ENCODE results near the gene CRYGS. TPM values are rescaled to one million over a fixed set of nuclear protein-coding genes. Genes with fewer than 3 reads are reported as not detected.

Gene CRYGS
- total RNA-seq, 2 experiments from 2014 or later, result 1.5 to 1.8 TPM

DNA sequence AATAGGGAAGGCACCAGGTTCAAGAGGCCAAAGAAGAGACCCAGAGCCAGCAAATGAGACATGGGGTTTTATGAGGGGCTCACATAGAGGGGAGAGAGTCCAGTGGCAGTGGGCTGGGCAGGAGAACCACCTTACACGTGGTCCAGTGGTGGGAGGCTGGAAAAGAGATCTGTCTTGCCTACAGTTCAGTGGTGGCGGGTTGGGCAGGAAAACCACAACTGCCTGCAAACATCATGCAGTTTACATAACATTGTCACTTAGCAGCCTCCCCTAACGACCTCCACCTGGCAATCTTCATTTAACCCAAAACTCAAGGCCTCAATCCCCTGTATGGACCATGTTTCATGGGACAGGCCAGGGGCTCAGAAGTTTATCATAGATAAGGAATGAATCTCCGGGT is 29.1 kb downstream of the CRYGS start:
- peak; percentile 59 for DNase-seq
- Mint-ChIP-seq H3K4me1 (ENCODE audit: low read depth) (peaks cover 85% of the 10 kb centered on the region), H3K9me3 (peaks cover 3% of the 10 kb centered on the region), H3K27me3 (ENCODE audit: low read depth) (no peaks in the 10 kb centered on the region), H3K4me3 (no peak overlapping the region), H3K36me3 (ENCODE audit: low read depth) (peaks cover 4% of the 10 kb centered on the region), H3K27ac (peak overlapping the region; percentile 78)
- intact Hi-C loops (cut with micrococcal nuclease), result no loop called here
- CTCF ChIA-PET, result interaction anchor here (0.6 kb wide), 1 partner anchor 26 kb away, joined by 3 read pairs; no protein-coding TSS in a partner anchor

DNA sequence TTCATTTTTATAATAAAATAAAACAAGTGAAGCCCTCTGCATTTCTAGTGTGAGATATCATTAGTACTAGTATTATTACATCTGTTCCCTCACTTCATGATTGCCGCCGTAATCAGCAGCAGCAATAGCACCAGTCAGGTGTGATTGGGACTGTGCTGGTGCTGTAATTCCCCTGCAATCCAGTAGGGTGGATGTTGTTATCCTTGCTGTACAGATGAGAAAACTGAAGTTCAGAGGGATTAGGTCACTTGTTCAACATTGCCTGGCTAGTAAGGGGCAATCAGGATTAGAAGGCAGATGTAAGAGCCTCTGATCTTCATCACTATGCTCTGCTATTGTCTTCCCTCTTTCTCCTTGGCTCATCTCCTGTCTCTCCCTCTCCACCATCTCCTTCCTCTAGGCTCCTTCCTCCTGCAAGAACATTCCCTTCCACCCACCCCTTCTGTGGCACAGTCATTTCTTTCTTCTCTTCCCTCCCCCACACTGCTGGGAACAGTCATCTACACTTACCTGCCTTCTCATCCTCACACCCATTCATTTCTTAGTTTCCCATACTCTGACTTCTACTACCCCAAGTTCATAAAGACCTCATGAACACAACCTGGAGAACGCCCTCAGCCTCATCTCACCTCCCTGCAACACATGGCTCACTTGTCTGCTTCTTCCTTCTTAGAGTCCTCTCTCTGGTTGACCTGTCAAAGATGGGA is 29.7 kb downstream of the CRYGS start:
- CTCF ChIA-PET, result interaction anchor here (1.3 to 1.4 kb wide), 2 partner anchors 19 to 23 kb away, joined by 3 to 5 read pairs; no protein-coding TSS in a partner anchor
- DNase-seq, result peak; percentile 71
- intact Hi-C loops (cut with micrococcal nuclease), result loop anchor here (1.0 kb wide), 4 partner anchors 20 to 254 kb away; no protein-coding TSS in a partner anchor
- peaks cover 79% of the 10 kb centered on the region for H3K4me1 Mint-ChIP-seq (ENCODE audit: low read depth)
- no peak overlapping the region for H3K4me3 Mint-ChIP-seq
- H3K36me3 Mint-ChIP-seq (ENCODE audit: low read depth), result peaks cover 4% of the 10 kb centered on the region
- peak overlapping the region; percentile 78 for H3K27ac Mint-ChIP-seq
- H3K9me3 Mint-ChIP-seq, result peaks cover 3% of the 10 kb centered on the region
- no peaks in the 10 kb centered on the region for H3K27me3 Mint-ChIP-seq (ENCODE audit: low read depth)

DNA sequence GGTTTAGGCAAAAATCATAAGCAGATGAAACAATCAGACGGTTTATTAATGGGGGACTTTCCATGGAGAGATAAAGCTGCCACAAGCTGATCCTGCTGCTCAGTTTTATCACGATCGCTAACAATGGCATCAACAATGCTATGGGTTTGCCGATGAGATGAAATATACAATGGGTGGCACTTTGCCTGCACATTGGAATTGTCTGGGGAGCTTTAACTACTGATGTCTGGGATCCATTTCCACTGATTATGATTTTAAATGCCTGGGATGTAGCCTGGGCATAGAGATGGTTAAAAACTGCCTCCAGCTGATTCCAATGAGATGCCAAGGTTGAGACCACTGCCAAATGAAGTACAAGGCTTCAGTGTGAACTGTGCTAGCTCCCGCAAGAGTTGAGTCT is 30.8 kb downstream of the CRYGS start:
- no peak for DNase-seq
- peaks cover 68% of the 10 kb centered on the region for H3K4me1 Mint-ChIP-seq (ENCODE audit: low read depth)
- no peaks in the 10 kb centered on the region for H3K27me3 Mint-ChIP-seq (ENCODE audit: low read depth)
- H3K4me3 Mint-ChIP-seq, result no peak overlapping the region
- CTCF ChIA-PET, result interaction anchor here (0.8 to 1.4 kb wide), 6 partner anchors 20 to 28 kb away, joined by 3 to 6 read pairs (median 3); no protein-coding TSS in a partner anchor
- H3K27ac Mint-ChIP-seq, result no peak overlapping the region
- H3K36me3 Mint-ChIP-seq (ENCODE audit: low read depth), result peaks cover 4% of the 10 kb centered on the region
- intact Hi-C loops (cut with micrococcal nuclease), result no loop called here
- peaks cover 3% of the 10 kb centered on the region for H3K9me3 Mint-ChIP-seq

DNA sequence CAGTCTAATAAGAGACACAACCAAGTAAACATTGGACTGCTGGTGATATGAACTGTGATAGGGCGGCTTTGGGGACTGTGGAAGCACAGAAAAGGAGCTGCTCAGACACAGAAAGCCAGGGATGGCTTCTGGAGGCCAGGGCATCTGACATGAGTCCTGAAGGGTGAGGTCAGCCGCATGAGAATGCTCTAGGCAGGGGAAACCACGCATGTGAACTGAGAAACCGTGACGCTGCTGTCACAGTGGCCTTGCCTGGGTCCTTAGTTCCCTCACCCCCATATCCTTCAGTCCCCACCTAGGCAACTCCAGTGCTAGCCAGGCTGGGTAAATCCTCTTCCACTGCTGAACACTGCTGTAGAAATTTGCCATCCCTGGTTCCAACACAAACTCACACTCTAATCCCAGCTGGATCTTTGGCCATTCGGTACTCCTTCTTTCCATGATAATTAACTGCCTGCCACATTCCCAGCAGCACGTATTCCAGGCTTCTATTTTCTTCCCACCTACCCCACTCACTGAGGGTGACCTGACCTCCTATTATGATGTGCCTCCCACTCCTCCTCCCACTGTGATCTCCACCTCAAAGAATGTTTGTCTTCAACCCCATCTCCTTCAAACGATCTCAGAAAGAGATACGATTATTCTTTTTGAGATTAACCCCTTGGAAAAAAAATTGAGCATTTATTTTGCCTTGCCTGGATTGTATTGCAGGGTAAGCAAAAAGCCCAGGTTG is 31.4 kb downstream of the CRYGS start:
- no peak for DNase-seq
- peaks cover 3% of the 10 kb centered on the region for H3K9me3 Mint-ChIP-seq
- no peak overlapping the region for H3K4me3 Mint-ChIP-seq
- no peak overlapping the region for H3K27ac Mint-ChIP-seq
- intact Hi-C loops (cut with micrococcal nuclease), result no loop called here
- peaks cover 4% of the 10 kb centered on the region for H3K36me3 Mint-ChIP-seq (ENCODE audit: low read depth)
- no peaks in the 10 kb centered on the region for H3K27me3 Mint-ChIP-seq (ENCODE audit: low read depth)
- peaks cover 62% of the 10 kb centered on the region for H3K4me1 Mint-ChIP-seq (ENCODE audit: low read depth)
- CTCF ChIA-PET, result interaction anchor here (0.6 to 1.9 kb wide), 8 partner anchors 20 to 302 kb away, joined by 3 to 6 read pairs (median 4); no protein-coding TSS in a partner anchor

DNA sequence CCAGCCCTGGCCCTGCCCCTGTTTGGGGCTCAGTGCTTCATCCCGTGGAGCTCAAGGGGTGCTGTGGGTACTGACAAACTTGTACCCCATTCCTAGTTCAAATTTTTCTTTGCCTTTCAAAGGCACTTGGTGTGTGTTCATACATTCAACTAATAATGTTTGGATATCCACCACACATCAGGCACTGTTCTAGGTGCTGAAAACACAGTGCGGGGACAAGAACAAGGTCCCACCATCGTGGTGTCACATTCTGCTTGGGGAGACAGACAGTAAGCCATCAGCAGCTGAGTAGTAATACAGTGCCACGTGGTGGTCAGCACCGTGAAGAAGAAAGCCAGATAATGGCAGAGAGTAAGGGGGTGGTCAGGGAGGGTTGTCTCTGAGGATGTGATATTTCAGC is 32.5 kb downstream of the CRYGS start:
- intact Hi-C loops (cut with micrococcal nuclease), result no loop called here
- no peak overlapping the region for H3K4me3 Mint-ChIP-seq
- peak overlapping the region; percentile 15 for H3K27ac Mint-ChIP-seq
- peaks cover 2% of the 10 kb centered on the region for H3K36me3 Mint-ChIP-seq (ENCODE audit: low read depth)
- H3K9me3 Mint-ChIP-seq, result peaks cover 2% of the 10 kb centered on the region
- no peaks in the 10 kb centered on the region for H3K27me3 Mint-ChIP-seq (ENCODE audit: low read depth)
- CTCF ChIA-PET, result interaction anchor here (1.9 to 2.4 kb wide), 2 partner anchors 23 to 29 kb away, joined by 4 to 11 read pairs; no protein-coding TSS in a partner anchor
- peaks cover 57% of the 10 kb centered on the region for H3K4me1 Mint-ChIP-seq (ENCODE audit: low read depth)
- no peak for DNase-seq

DNA sequence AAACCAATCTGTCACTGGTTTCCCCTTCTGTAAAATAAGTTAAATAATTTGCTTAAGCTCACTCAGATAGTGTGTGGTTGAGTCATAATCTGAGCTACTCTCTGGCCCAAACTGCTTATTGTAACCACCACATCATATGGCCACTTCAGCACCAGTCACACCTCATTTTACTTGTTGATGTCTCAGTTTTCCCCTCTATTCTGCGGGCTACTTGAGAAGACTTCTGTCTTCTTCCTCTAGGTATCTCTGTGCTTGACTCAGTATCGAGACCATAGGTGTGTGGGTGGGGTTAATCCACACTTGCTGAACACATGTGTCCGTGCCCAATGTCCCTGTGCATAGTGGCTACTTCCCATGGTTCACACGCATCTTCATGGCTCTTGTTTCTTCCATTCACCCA is 32.9 kb downstream of the CRYGS start:
- Mint-ChIP-seq H3K4me1 (ENCODE audit: low read depth) (peaks cover 55% of the 10 kb centered on the region), H3K4me3 (no peak overlapping the region), H3K36me3 (ENCODE audit: low read depth) (no peaks in the 10 kb centered on the region), H3K9me3 (no peaks in the 10 kb centered on the region), H3K27me3 (ENCODE audit: low read depth) (no peaks in the 10 kb centered on the region), H3K27ac (peak overlapping the region; percentile 15)
- intact Hi-C loops (cut with micrococcal nuclease), result no loop called here
- no peak for DNase-seq
- CTCF ChIA-PET, result interaction anchor here (0.6 to 2.4 kb wide), 3 partner anchors 23 to 1219 kb away, joined by 3 to 11 read pairs (median 4); no protein-coding TSS in a partner anchor

DNA sequence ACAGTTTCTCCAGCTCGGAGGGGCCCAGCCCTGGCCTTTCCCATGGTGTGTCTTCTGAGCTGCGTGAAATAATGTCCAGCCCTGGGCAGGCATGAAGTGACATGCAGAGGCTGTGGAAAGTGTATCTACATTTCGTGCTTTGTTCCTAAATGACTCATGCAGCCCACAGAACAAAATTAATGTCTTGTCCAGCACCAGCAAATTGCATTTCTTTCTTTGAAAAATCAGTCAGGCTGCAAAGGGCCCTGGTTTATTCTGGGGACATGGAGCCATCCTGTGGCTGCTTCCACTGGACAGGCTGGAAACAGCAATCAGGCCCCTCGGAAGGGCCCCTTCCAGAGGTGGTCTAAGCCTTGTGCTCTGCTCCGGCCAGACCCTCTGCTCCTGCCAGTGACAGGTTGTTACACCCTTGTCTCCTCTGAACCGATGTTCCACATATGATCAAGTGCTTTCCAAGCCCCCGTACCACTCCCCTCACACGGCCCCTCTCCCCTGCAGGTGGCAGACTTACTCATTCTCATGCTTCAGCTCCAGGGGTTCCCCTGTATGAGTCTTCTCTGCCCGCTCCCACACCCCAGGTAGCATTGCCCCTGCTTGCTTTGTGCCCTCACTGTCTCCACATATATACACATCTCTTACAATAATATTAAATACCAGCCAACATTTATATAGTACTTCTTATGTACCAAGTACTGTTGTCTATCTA is 33.7 kb downstream of the CRYGS start:
- Mint-ChIP-seq H3K9me3 (no peaks in the 10 kb centered on the region), H3K27ac (no peak overlapping the region), H3K27me3 (ENCODE audit: low read depth) (no peaks in the 10 kb centered on the region), H3K4me1 (ENCODE audit: low read depth) (peaks cover 48% of the 10 kb centered on the region), H3K4me3 (no peak overlapping the region), H3K36me3 (ENCODE audit: low read depth) (no peaks in the 10 kb centered on the region)
- CTCF ChIA-PET, result interaction anchor here (0.6 to 2.4 kb wide), 3 partner anchors 24 to 1218 kb away, joined by 3 to 11 read pairs (median 4); no protein-coding TSS in a partner anchor
- no peak for DNase-seq
- intact Hi-C loops (cut with micrococcal nuclease), result no loop called here

DNA sequence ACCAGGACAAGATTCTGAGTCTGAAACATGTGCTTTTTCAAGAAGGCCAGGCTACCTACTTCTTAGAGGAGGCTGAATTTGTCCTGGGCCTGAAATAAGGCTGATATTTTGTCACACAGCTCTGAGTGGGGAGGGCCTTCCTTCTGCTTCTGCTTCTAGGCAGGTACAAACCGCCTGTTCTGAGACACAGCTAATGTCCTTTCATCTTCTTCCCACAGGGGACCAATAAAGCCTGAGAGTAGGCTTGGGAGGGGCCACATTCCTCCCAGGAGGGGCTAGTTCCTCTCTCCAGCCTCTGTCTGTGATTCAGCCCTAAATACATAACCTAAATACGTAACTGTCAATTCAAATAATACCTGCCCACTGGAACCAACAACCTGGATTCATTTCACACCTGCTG is 34.8 kb downstream of the CRYGS start:
- no peak for DNase-seq
- intact Hi-C loops (cut with micrococcal nuclease), result no loop called here
- Mint-ChIP-seq H3K4me3 (no peak overlapping the region), H3K9me3 (no peaks in the 10 kb centered on the region), H3K27ac (no peak overlapping the region), H3K27me3 (ENCODE audit: low read depth) (no peaks in the 10 kb centered on the region), H3K4me1 (ENCODE audit: low read depth) (peaks cover 37% of the 10 kb centered on the region), H3K36me3 (ENCODE audit: low read depth) (no peaks in the 10 kb centered on the region)
- CTCF ChIA-PET, result interaction anchor here (0.8 kb wide), 1 partner anchor 27 kb away, joined by 3 read pairs; no protein-coding TSS in a partner anchor

DNA sequence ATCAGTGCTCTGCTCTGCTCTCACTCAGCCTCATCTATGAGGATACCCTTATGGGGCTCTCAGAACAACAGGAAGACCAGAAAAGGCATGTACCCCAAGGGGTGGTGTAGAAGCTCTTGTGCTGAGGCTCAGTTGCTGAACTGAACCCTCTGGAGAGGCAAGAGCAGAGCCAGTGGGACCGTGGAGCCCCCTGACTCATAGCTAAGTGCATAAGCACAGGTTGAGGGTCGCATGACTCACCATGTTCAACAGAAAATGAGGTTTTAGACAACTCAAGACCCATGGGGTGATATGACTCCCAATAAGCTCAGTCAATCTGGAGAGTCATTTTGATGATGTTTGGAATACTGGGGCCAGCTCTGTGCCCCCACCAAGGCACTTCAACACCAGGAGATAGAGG is 37.3 kb downstream of the CRYGS start:
- H3K4me1 Mint-ChIP-seq (ENCODE audit: low read depth), result peaks cover 34% of the 10 kb centered on the region
- H3K36me3 Mint-ChIP-seq (ENCODE audit: low read depth), result no peaks in the 10 kb centered on the region
- CTCF ChIA-PET, result interaction anchor here (0.6 to 1.3 kb wide), 4 partner anchors 12 to 633 kb away, joined by 3 to 4 read pairs (median 4); no protein-coding TSS in a partner anchor
- intact Hi-C loops (cut with micrococcal nuclease), result no loop called here
- DNase-seq, result peak; percentile 61
- H3K27me3 Mint-ChIP-seq (ENCODE audit: low read depth), result no peaks in the 10 kb centered on the region
- H3K27ac Mint-ChIP-seq, result no peak overlapping the region
- no peak overlapping the region for H3K4me3 Mint-ChIP-seq
- H3K9me3 Mint-ChIP-seq, result no peaks in the 10 kb centered on the region

DNA sequence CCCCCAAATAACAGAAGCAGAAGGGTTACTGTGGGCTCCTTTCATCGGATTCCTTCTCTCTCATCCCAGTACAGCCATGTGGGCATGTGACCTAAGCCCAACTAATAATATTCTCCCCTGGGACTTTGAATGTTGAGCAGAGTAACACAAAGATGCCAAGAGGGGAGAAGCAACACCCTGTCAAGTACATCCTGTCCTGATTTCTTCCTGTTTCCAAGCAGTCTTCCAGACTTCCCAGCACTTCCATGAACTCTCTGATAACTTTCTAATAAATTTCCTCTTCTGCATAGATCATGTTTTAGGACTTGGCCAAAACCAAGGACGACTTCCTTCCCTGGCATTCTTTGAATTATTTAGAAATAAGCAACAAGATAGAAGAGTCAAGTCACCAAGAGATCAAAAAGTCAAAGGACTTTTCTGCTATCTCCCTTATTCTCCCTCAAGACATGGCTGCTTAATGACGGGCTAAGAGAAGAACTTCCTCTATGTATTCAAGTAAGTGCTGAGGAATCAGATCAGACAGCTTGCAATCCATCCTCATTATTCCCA is 37.9 kb downstream of the CRYGS start:
- H3K9me3 Mint-ChIP-seq, result no peaks in the 10 kb centered on the region
- DNase-seq, result no peak
- H3K4me3 Mint-ChIP-seq, result no peak overlapping the region
- intact Hi-C loops (cut with micrococcal nuclease), result no loop called here
- H3K27me3 Mint-ChIP-seq (ENCODE audit: low read depth), result no peaks in the 10 kb centered on the region
- no peak overlapping the region for H3K27ac Mint-ChIP-seq
- CTCF ChIA-PET, result interaction anchor here (1.2 to 1.3 kb wide), 2 partner anchors 13 to 34 kb away, joined by 4 read pairs; no protein-coding TSS in a partner anchor
- H3K36me3 Mint-ChIP-seq (ENCODE audit: low read depth), result no peaks in the 10 kb centered on the region
- peaks cover 28% of the 10 kb centered on the region for H3K4me1 Mint-ChIP-seq (ENCODE audit: low read depth)

DNA sequence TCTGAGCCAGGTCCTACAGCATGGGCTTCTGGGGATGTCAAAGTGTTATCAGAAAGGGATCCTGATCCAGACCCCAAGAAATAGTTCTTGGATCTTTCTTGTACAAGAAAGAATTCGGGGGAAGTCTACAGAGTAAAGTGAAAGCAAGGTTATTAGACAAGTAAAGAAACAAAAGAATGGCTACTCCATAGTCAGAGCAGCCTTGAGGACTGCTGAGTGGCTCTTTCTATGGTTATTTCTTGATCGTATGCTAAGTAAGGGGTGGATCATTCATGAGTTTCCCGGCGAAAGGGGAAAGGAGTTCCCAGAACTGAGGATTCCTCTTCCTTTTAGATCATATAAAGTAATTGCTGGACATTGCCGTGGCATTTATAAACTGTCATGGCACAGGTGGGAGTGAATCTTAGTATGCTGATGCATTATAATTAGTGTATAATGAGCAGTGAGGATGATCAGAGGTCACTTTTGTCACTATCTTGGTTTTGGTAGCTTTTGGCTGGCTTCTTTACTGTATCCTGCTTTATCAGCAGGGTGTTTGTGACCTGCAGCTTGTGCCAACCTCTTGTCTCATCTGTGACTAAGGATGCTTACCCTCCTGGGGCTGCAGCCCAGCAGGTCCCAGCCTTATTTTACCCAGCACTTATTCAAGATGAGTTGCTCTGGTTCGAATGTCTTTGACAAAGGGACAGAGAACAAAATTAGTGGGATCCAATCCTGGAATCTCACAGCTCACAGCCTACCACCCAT is 41.0 kb downstream of the CRYGS start:
- Mint-ChIP-seq H3K36me3 (ENCODE audit: low read depth) (no peaks in the 10 kb centered on the region), H3K4me1 (ENCODE audit: low read depth) (peaks cover 17% of the 10 kb centered on the region), H3K4me3 (no peak overlapping the region), H3K9me3 (peaks cover 4% of the 10 kb centered on the region), H3K27ac (no peak overlapping the region), H3K27me3 (ENCODE audit: low read depth) (no peaks in the 10 kb centered on the region)
- no peak for DNase-seq
- CTCF ChIA-PET, result interaction anchor here (1.0 to 3.1 kb wide), 2 partner anchors 37 to 559 kb away, joined by 3 to 12 read pairs; no protein-coding TSS in a partner anchor
- intact Hi-C loops (cut with micrococcal nuclease), result no loop called here

All from activated naive CD4-positive, alpha-beta T cell treated with anti-CD3 and anti-CD28 coated beads for 36 hours (primary cell).